ENCODE data around the gene APOL4.
"Not testable (repeated sequence)": the region's sequence is repeated elsewhere in the genome, so short reads cannot be mapped to it uniquely, and the experiment has no call there.

APOL4 gene

GRCh38 chr22:36211237-36211861, 9.7 kb upstream of the APOL4 start:
- no peak overlapping the region for H3K4me3 ChIP-seq (ENCODE audit: low read depth, low read length)
- TF ChIP-seq, protein P1, sequence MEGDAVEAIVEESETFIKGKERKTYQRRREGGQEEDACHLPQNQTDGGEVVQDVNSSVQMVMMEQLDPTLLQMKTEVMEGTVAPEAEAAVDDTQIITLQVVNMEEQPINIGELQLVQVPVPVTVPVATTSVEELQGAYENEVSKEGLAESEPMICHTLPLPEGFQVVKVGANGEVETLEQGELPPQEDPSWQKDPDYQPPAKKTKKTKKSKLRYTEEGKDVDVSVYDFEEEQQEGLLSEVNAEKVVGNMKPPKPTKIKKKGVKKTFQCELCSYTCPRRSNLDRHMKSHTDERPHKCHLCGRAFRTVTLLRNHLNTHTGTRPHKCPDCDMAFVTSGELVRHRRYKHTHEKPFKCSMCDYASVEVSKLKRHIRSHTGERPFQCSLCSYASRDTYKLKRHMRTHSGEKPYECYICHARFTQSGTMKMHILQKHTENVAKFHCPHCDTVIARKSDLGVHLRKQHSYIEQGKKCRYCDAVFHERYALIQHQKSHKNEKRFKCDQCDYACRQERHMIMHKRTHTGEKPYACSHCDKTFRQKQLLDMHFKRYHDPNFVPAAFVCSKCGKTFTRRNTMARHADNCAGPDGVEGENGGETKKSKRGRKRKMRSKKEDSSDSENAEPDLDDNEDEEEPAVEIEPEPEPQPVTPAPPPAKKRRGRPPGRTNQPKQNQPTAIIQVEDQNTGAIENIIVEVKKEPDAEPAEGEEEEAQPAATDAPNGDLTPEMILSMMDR (IDR thresholded peaks at IDR 0.05; ENCODE audit: low read depth, low read length) = no peak

GRCh38 chr22:36210224-36210623, 8.6 kb upstream of the APOL4 start:
- TF ChIP-seq, protein P1 (IDR thresholded peaks at IDR 0.05; ENCODE audit: low read depth, low read length) = no peak

DNA sequence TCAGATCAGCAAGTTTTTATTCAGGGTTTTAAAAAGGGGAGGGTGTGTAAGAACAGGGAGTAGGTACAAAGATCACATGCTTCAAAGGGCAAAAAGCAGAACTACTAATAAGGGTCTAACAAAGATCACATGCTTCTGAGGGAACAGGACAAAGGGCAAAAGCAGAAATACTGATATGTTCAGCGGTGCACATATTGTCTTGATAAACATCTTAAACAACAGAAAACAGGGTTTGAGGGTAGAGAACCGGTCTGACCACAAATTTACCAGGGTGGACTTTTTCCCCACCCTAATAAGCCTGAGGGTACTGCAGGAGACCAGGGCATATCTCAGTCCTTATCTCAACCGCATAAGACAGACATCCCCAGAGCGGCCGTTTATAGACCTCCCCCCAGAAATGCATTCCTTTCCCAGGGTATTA, 7.9 kb upstream of the APOL4 start:
- H3K4me3 ChIP-seq (ENCODE audit: low read depth, low read length) = not testable (repeated sequence)

More at GRCh38 chr22:36210224-36210623, 8.6 kb upstream of the APOL4 start:
- no peak overlapping the region for H3K4me3 ChIP-seq (ENCODE audit: low read depth, low read length)

- no peak overlapping the region for H3K4me3 ChIP-seq (ENCODE audit: low read depth, low read length)
- TF ChIP-seq, protein P1 (IDR thresholded peaks at IDR 0.05; ENCODE audit: low read depth, low read length) = no peak
Measured at GRCh38 chr22:36208914-36209313, 7.3 kb upstream of the APOL4 start.

- no peak overlapping the region for H3K4me3 ChIP-seq (ENCODE audit: low read depth, low read length)
- TF ChIP-seq, protein P1 (IDR thresholded peaks at IDR 0.05; ENCODE audit: low read depth, low read length) = no peak
Measured at GRCh38 chr22:36208162-36208765, 6.7 kb upstream of the APOL4 start.

- TF ChIP-seq, protein P1 (IDR thresholded peaks at IDR 0.05; ENCODE audit: low read depth, low read length) = no peak
- no peak overlapping the region for H3K4me3 ChIP-seq (ENCODE audit: low read depth, low read length)
Measured at GRCh38 chr22:36206255-36206654, 4.6 kb upstream of the APOL4 start.

DNA sequence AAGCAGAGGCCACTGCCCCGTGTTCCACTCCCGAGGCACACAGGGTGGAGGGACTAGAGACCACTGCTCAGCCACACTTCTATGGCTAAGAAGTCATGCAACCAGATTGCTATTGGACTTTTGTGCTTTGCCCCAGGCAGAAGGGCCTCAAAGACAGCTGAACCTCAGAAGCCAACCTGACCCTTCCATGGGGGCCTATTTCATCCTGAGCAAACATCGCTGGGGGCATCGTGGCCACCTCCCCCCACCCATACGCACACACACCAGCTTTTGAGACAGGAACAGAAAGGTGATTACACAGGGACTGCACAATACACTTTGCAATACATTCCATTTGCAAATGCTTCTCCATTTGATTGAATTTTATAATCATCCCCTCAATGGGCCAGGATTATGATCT, 4.0 kb upstream of the APOL4 start:
- H3K4me3 ChIP-seq (ENCODE audit: low read depth, low read length) = not testable (repeated sequence)

- TF ChIP-seq, protein P1 (IDR thresholded peaks at IDR 0.05; ENCODE audit: low read depth, low read length) = no peak
- no peak overlapping the region for H3K4me3 ChIP-seq (ENCODE audit: low read depth, low read length)
Measured at GRCh38 chr22:36204632-36205015, 3.0 kb upstream of the APOL4 start.

Data from WI38 (cell line).